Fibroblast of skin of right quadriceps (primary cell): ENCODE data around the gene CA14.
"Not testable (repeated sequence)": the region's sequence is repeated elsewhere in the genome, so short reads cannot be mapped to it uniquely, and the experiment has no call there.

Experiments
- DNase-seq: peaks from one replicate; pipeline ENCODE4 v3.0.0-alpha.2; 2013

Gene CA14

GRCh38 chr1:150236614-150237100 is 20.9 kb upstream of the CA14 start:
- no peak for DNase-seq

- not testable (repeated sequence) for DNase-seq
Observed at GRCh38 chr1:150237176-150237575, 20.4 kb upstream of the CA14 start.

GRCh38 chr1:150237746-150238145 is 19.8 kb upstream of the CA14 start:
- DNase-seq, result no peak

GRCh38 chr1:150243003-150243402 is 14.6 kb upstream of the CA14 start:
- DNase-seq, result no peak

- no peak for DNase-seq
Observed at GRCh38 chr1:150249936-150250335, 7.6 kb upstream of the CA14 start.

- DNase-seq, result no peak
Observed at GRCh38 chr1:150256198-150256553, 1.4 kb upstream of the CA14 start.

- DNase-seq, result peak; percentile 63
Observed at GRCh38 chr1:150256554-150257341, 826 bp upstream of the CA14 start.

GRCh38 chr1:150259217-150259616 is 1.6 kb downstream of the CA14 start:
- no peak for DNase-seq

- DNase-seq, result no peak
Observed at GRCh38 chr1:150259758-150260669, 2.4 kb downstream of the CA14 start.

- DNase-seq, result no peak
Observed at GRCh38 chr1:150261367-150261766, 3.8 kb downstream of the CA14 start.

GRCh38 chr1:150262388-150263320 is 5.1 kb downstream of the CA14 start:
- DNase-seq, result no peak

- no peak for DNase-seq
Observed at GRCh38 chr1:150263549-150263948, 6.0 kb downstream of the CA14 start.

- DNase-seq, result no peak
Observed at GRCh38 chr1:150267896-150268295, 10.3 kb downstream of the CA14 start.

- DNase-seq, result no peak
Observed at GRCh38 chr1:150268340-150268704, 10.7 kb downstream of the CA14 start.

GRCh38 chr1:150268705-150269403 is 11.3 kb downstream of the CA14 start, which contains the start of gene APH1A:
Gene APH1A, minus strand, starts transcription at chr1:150269016. Its CDS starts 206 bp downstream, at chr1:150268810.
- peak; percentile 98 for DNase-seq

GRCh38 chr1:150269451-150269850 is 11.9 kb downstream of the CA14 start:
- no peak for DNase-seq

GRCh38 chr1:150271291-150271959 is 13.9 kb downstream of the CA14 start:
- no peak for DNase-seq

- no peak for DNase-seq
Observed at GRCh38 chr1:150273311-150273710, 15.7 kb downstream of the CA14 start.

- no peak for DNase-seq
Observed at GRCh38 chr1:150280138-150280707, 22.6 kb downstream of the CA14 start.

- peak; percentile 71 for DNase-seq
Observed at GRCh38 chr1:150281221-150281757, 23.7 kb downstream of the CA14 start.
